Small intestine (tissue), 7 donors: ENCODE results near the gene CAPS. TPM values are rescaled to one million over a fixed set of nuclear protein-coding genes. Genes with fewer than 3 reads are reported as not detected.

Experiments
- DNase-seq, 2 donors: peaks; one replicate each; pipeline versions ENCODE4 v3.0.0 to v3.0.0-alpha.2; 2013
- FAIRE-seq: peaks from 2 replicates; lab custom pipeline; 2012; peaks lifted over from hg19 to GRCh38; lab: Jason Lieb, UNC
- H3K27ac ChIP-seq, 3 donors: one replicate each; pipeline ENCODE4 v1.5.1; 2013; ENCODE audit warnings: low read length in 2 of 3, mild to moderate bottlenecking in 2 of 3, control low read depth in 1 of 3, inconsistent platforms in 1 of 3, low read depth in 1 of 3, moderate library complexity in 1 of 3
- H3K27me3 ChIP-seq, 3 donors: one replicate each; pipeline ENCODE4 v1.6.1; 2013; ENCODE audit warnings: low read length in 3 of 3, inconsistent platforms in 1 of 3; ENCODE audit not compliant: control insufficient read depth in 3 of 3, insufficient read depth in 3 of 3
- H3K36me3 ChIP-seq, 3 donors: one replicate each; pipeline ENCODE4 v1.6.1; 2013; ENCODE audit warnings: low read length in 3 of 3, inconsistent platforms in 1 of 3, low read depth in 1 of 3, mild to moderate bottlenecking in 1 of 3, moderate library complexity in 1 of 3; ENCODE audit not compliant: control insufficient read depth in 3 of 3, insufficient read depth in 2 of 3
- H3K4me1 ChIP-seq, 3 donors: one replicate each; pipeline ENCODE4 v1.6.1; 2013; ENCODE audit warnings: low read length in 2 of 3, inconsistent platforms in 1 of 3, low read depth in 1 of 3, mild to moderate bottlenecking in 1 of 3, moderate library complexity in 1 of 3; ENCODE audit not compliant: control insufficient read depth in 3 of 3, insufficient read depth in 2 of 3
- H3K4me3 ChIP-seq, 3 donors: one replicate each; pipeline ENCODE4 v1.5.1; 2013; ENCODE audit warnings: low read length in 3 of 3, control low read depth in 1 of 3, inconsistent platforms in 1 of 3, low read depth in 1 of 3, mild to moderate bottlenecking in 1 of 3, moderate library complexity in 1 of 3
- H3K9me3 ChIP-seq, 2 donors: one replicate each; pipeline ENCODE4 v1.6.1; 2013; ENCODE audit warnings: low read depth in 1 of 2, low read length in 1 of 2; ENCODE audit not compliant: control insufficient read depth in 2 of 2, insufficient read depth in 1 of 2
- whole genome bisulfite sequencing, 3 donors: extraction: QIAGEN DNeasy Blood & Tissue Kit; methylation state at CpG; one replicate each; pipeline ENCODE4 v1.1.7; 2013; 5-methylcytosine and 5-hydroxymethylcytosine counted together
- polyA plus RNA-seq, 4 donors: library from polyadenylated mRNA; stranded (reverse) in 3 of 4; unstranded in 1 of 4; fragments of 200-250 nt in 3 of 4; fragments of 120-200 nt in 1 of 4; gene quantifications; one replicate each; pipeline versions ENCODE4 v1.2.1 to v1.2.3, GENCODE V29; 2013
- donor health status: healthy with polysubstance abuse.
- donor health status: control.
- donor health status: control.
- donor health status: Bipolar disorder and iron deficiency.
- donor health status: healthy.

The CAPS gene
- polyA plus RNA-seq, 4 donors: 8.7 to 22.7 (median 15.4) TPM

GRCh38 chr19:5931251-5931650, 17.2 kb downstream of the CAPS start:
- WGBS, 3 donors: 92 to 96% (median 93%) methylated on average over 11 of the region's 11 CpGs
- no peak overlapping the region for H3K27ac ChIP-seq
- FAIRE-seq (no peak), DNase-seq (no peak)
- H3K4me3 ChIP-seq: no peak overlapping the region
- peaks cover 9 to 96% (median 36%) of the 10 kb centered on the region in 3 donors for H3K36me3 ChIP-seq
- H3K9me3 ChIP-seq: no peaks in the 10 kb centered on the region
- H3K4me1 ChIP-seq: no peaks in the 10 kb centered on the region
- H3K27me3 ChIP-seq: no peaks in the 10 kb centered on the region

- H3K27me3 ChIP-seq: no peaks in the 10 kb centered on the region
- no peak for FAIRE-seq
- H3K27ac ChIP-seq: no peak overlapping the region
- DNase-seq: no peak
- no peak overlapping the region for H3K4me3 ChIP-seq
- H3K9me3 ChIP-seq: no peaks in the 10 kb centered on the region
- WGBS, 3 donors: 95 to 97% (median 97%) methylated on average over 18 of the region's 18 CpGs
- H3K36me3 ChIP-seq: peaks cover 9 to 96% (median 36%) of the 10 kb centered on the region in 3 donors
- H3K4me1 ChIP-seq: peaks cover 0 to 2% (median 0%) of the 10 kb centered on the region in 3 donors
These were observed 18.1 kb downstream of the CAPS start for GRCh38 chr19:5932146-5932545.

- Histone ChIP-seq H3K9me3 (no peaks in the 10 kb centered on the region), H3K4me3 (no peak overlapping the region), H3K27me3 (no peaks in the 10 kb centered on the region), H3K27ac (no peak overlapping the region), H3K4me1 (peaks cover 0 to 2% (median 0%) of the 10 kb centered on the region in 3 donors), H3K36me3 (peaks cover 9 to 96% (median 35%) of the 10 kb centered on the region in 3 donors)
- DNase-seq (no peak), FAIRE-seq (no peak)
- WGBS, 3 donors: 93 to 97% (median 95%) methylated on average over 21 of the region's 21 CpGs
These were observed 18.7 kb downstream of the CAPS start for GRCh38 chr19:5932609-5933262.

GRCh38 chr19:5933391-5934068, 19.5 kb downstream of the CAPS start:
- WGBS, 3 donors: 86 to 94% (median 90%) methylated on average over 20 of the region's 20 CpGs
- FAIRE-seq: no peak

GRCh38 chr19:5934069-5934401, 20.0 kb downstream of the CAPS start:
- no peak for DNase-seq
- H3K36me3 ChIP-seq: peaks cover 9 to 94% (median 30%) of the 10 kb centered on the region in 3 donors
- WGBS, 3 donors: 86 to 94% (median 89%) methylated on average over 5 of the region's 5 CpGs
- H3K4me1 ChIP-seq: peaks cover 0 to 2% (median 0%) of the 10 kb centered on the region in 3 donors
- peak overlapping the region in 1 of 3 donors; percentile 3 for H3K27ac ChIP-seq
- FAIRE-seq: no peak
- H3K9me3 ChIP-seq: no peaks in the 10 kb centered on the region
- no peak overlapping the region for H3K4me3 ChIP-seq
- H3K27me3 ChIP-seq: no peaks in the 10 kb centered on the region

More at GRCh38 chr19:5933391-5934068, 19.5 kb downstream of the CAPS start:
- no peak for DNase-seq
- Histone ChIP-seq H3K27ac (peak overlapping the region in 1 of 3 donors; percentile 3), H3K9me3 (no peaks in the 10 kb centered on the region), H3K36me3 (peaks cover 9 to 94% (median 33%) of the 10 kb centered on the region in 3 donors), H3K27me3 (no peaks in the 10 kb centered on the region), H3K4me3 (no peak overlapping the region), H3K4me1 (peaks cover 0 to 2% (median 0%) of the 10 kb centered on the region in 3 donors)

- Histone ChIP-seq H3K4me3 (no peak overlapping the region), H3K9me3 (no peaks in the 10 kb centered on the region), H3K27me3 (no peaks in the 10 kb centered on the region), H3K36me3 (peaks cover 9 to 93% (median 28%) of the 10 kb centered on the region in 3 donors), H3K27ac (peak overlapping the region in 2 of 3 donors; percentile 29 to 51), H3K4me1 (peaks cover 0 to 2% (median 0%) of the 10 kb centered on the region in 3 donors)
- DNase-seq: no peak
- 68 to 86% (median 84%) methylated on average over 16 of the region's 16 CpGs for WGBS, 3 donors
- FAIRE-seq: no peak
These were observed 20.9 kb downstream of the CAPS start for GRCh38 chr19:5934774-5935472.

- Histone ChIP-seq H3K4me3 (no peak overlapping the region), H3K36me3 (peaks cover 8 to 95% (median 26%) of the 10 kb centered on the region in 3 donors), H3K27me3 (no peaks in the 10 kb centered on the region), H3K27ac (peak overlapping the region in 2 of 3 donors; percentile 42 to 51), H3K9me3 (no peaks in the 10 kb centered on the region), H3K4me1 (peaks cover 0 to 2% (median 0%) of the 10 kb centered on the region in 3 donors)
- WGBS, 3 donors: 77 to 91% (median 89%) methylated on average over 25 of the region's 25 CpGs
- FAIRE-seq: no peak
- no peak for DNase-seq
These were observed 21.6 kb downstream of the CAPS start for GRCh38 chr19:5935473-5936291.

GRCh38 chr19:5936292-5936592, 22.2 kb downstream of the CAPS start:
- Histone ChIP-seq H3K27me3 (no peaks in the 10 kb centered on the region), H3K4me3 (no peak overlapping the region), H3K36me3 (peaks cover 4 to 95% (median 28%) of the 10 kb centered on the region in 3 donors), H3K4me1 (peaks cover 0 to 2% (median 0%) of the 10 kb centered on the region in 3 donors), H3K27ac (peak overlapping the region in 2 of 3 donors; percentile 17 to 63), H3K9me3 (no peaks in the 10 kb centered on the region)
- 90 to 93% (median 91%) methylated on average over 9 of the region's 9 CpGs for WGBS, 3 donors
- no peak for FAIRE-seq
- DNase-seq: peak in 1 of 2 donors; percentile 28
